Thyroid gland (tissue), 4 donors: ENCODE data around the gene PODXL.

ENCODE experiments used
- POLR2A ChIP-seq, 2 donors: fragments of 450-650 bp; IDR thresholded peaks; one replicate each; pipeline ENCODE4 v1.6.1; 2017; ENCODE audit warnings: antibody characterized with exemption in 2 of 2, mild to moderate bottlenecking in 2 of 2, moderate library complexity in 1 of 2
- TF ChIP-seq, protein P1 (sequence below), 6 experiments: fragments of 200-600 bp in 3 of 6; fragments of 450-650 bp in 3 of 6; sonication (generic) in 3 of 6; IDR thresholded peaks; one replicate each; pipeline ENCODE4 v1.5.1; 2016 to 2019; ENCODE audit warnings: antibody characterized with exemption in 6 of 6, mild to moderate bottlenecking in 2 of 6, inconsistent platforms in 1 of 6, moderate library complexity in 1 of 6

DNA sequence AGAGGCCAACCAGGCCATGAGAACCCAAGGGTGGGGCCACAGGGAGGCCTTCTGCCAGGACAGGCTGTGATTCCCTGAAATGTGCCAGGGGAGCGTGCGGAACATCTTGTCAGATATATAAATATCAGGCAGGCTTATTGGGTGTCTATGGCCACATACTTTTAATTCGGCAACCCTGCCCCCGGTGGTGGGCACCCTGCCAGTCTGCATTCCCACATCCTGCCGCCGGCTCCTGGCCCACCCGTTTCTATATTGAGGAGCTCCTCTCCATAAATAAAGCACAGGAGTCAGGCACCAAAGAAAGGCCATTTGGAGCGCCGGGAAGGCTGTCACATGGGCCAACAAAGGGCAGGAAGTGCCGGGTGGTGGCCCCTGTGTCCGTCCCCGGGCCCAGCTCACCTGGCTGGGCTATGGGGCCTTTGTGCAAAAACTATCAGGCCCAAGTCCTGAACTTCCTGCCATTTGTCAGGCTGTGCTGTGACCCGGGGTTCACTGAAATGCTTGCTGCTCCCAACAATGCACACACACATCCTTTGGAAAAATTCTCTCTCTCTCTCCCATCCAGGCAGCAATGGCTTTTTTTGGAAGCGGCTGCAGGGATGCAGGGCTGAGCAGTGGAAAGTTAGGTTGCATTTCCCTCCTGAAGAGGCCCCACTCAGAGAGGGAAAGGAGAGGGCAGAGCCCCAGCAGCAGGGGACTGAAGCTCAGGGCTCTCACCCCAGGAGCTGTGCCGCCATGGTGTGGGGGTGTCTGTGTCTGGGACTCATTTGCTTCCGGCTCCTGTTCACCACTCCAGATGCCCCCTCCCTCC, 25.0 kb upstream of the PODXL start:
- TF ChIP-seq, protein P1, sequence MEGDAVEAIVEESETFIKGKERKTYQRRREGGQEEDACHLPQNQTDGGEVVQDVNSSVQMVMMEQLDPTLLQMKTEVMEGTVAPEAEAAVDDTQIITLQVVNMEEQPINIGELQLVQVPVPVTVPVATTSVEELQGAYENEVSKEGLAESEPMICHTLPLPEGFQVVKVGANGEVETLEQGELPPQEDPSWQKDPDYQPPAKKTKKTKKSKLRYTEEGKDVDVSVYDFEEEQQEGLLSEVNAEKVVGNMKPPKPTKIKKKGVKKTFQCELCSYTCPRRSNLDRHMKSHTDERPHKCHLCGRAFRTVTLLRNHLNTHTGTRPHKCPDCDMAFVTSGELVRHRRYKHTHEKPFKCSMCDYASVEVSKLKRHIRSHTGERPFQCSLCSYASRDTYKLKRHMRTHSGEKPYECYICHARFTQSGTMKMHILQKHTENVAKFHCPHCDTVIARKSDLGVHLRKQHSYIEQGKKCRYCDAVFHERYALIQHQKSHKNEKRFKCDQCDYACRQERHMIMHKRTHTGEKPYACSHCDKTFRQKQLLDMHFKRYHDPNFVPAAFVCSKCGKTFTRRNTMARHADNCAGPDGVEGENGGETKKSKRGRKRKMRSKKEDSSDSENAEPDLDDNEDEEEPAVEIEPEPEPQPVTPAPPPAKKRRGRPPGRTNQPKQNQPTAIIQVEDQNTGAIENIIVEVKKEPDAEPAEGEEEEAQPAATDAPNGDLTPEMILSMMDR (IDR thresholded peaks at IDR 0.05) = no peak
- TF ChIP-seq POLR2A (IDR thresholded peaks at IDR 0.05) = no peak
